ENCODE data around the gene ADH6. TPM values are rescaled to one million over a fixed set of nuclear protein-coding genes. Genes with fewer than 3 reads are reported as not detected.

ADH6 gene
- total RNA-seq, 1 donor from 2014 or later: not detected

DNA sequence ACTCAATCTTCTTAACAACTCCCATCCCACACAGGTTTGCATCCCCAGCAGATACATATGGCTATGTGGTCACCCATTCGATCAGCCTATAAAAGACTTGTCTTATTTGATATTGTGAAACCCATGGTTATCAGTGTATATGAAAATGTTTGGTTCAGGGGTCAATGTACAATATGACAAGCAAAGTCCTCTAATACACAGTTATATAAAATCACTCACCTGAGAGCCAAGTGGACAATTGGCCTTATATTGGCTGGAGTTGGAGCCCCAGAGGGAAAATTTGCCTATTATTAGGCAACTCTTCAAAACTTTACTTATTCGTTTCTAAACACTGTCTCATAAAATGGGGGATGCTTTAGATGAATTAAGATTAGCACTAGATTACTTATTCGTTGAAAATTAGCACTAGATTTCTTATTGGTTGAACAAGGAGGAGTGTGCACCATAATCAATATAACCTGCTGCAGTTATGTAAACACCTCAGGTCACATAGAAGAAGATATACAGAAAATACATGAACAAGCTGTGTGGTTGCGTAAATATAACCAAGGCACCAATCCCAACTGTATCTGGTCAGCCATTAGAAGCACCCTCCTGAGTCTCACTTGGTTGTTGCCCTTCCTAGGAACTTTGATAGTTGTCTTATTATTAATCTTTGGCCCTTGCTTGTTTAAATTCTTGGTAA lies 64.2 kb downstream of the ADH6 start:
- TF ChIP-seq CTCF (conservative IDR thresholded peaks at IDR 0.05; ENCODE audit: low read depth, low read length): no peak
- no peak for DNase-seq (ENCODE audit: low read depth)
- no peak overlapping the region for H3K4me3 ChIP-seq (ENCODE audit: low read depth, low read length)

Other genes starting within 250 kb of the ADH6 start
- gene METAP1, start 223.5 kb downstream of the ADH6 start, total RNA-seq: 64.6 and 87.9 TPM in 2 replicates
- 124 and 126 TPM in 2 replicates for gene ADH5, start 130.5 kb downstream of the ADH6 start, total RNA-seq
- not detected in 2 replicates for gene ADH4, start 74.9 kb downstream of the ADH6 start, total RNA-seq
- not detected in 2 replicates for gene ADH1A, start 71.7 kb upstream of the ADH6 start, total RNA-seq
- gene ADH1B, start 102.2 kb upstream of the ADH6 start, total RNA-seq: not detected in 2 replicates
- not detected in 2 replicates for gene ADH1C, start 133.5 kb upstream of the ADH6 start, total RNA-seq
- gene ADH7, start 216.1 kb upstream of the ADH6 start, total RNA-seq: not detected in 2 replicates